Rectal smooth muscle tissue (tissue), 1 donor: ENCODE measurements around the gene PAAF1.

Source experiments
- H3K27ac ChIP-seq: one replicate; pipeline ENCODE4 v1.7.0; 2013; ENCODE audit warnings: low read depth, low read length, inconsistent platforms
- H3K27me3 ChIP-seq: one replicate; pipeline ENCODE4 v1.7.0; 2013; ENCODE audit warnings: low read length; ENCODE audit not compliant: control insufficient read depth, insufficient read depth
- H3K36me3 ChIP-seq: one replicate; pipeline ENCODE4 v1.7.0; 2013; ENCODE audit warnings: low read length; ENCODE audit not compliant: control insufficient read depth, insufficient read depth
- H3K4me1 ChIP-seq: one replicate; pipeline ENCODE4 v1.7.0; 2013; ENCODE audit warnings: low read length; ENCODE audit not compliant: control insufficient read depth, insufficient read depth
- H3K4me3 ChIP-seq: one replicate; pipeline ENCODE4 v1.7.0; 2013; ENCODE audit warnings: low read length
- H3K9ac ChIP-seq: one replicate; pipeline ENCODE4 v1.7.0; 2013; ENCODE audit warnings: low read length

The PAAF1 gene

DNA sequence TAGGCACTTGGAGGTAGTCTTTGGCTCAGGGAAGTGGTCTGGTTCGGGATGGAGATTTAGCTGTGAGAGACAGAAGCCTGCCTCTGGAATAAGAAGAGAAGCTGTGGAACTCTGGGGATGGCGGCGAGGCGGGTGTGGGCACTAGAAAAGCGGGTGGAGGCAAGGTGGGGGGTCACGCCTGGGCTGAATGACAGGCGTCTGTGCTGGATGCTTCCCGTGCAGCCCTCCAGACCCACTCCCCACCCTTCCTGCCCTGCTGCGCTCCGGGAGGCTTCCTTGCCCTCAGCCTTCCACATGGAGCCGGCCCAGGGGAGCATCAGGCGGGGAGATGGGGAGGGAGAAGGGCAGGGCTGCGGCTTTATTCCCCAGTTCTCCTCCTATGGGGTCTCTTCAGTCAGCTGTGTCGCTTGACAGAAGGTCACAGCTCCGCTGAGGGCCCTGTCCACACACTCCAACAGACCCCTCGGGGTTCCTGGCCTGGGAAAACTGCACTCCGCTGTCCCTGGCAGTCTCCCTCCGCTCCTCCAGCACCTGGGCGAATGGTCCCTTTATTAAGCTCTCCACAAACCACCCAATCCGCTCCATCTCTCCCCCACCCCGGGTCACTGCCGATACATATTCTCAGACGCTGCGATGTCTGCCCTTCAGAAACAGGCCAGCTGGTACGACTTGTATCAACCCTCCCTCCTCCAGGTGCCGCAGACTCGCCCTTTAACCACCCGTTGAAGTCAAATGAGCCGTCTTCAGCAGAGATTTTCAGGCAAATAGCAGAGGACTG lies 80.3 kb downstream of the PAAF1 start:
- no peak overlapping the region for H3K9ac ChIP-seq
- no peak overlapping the region for H3K27ac ChIP-seq
- no peak overlapping the region for H3K4me3 ChIP-seq
- peaks cover 2% of the 10 kb centered on the region for H3K27me3 ChIP-seq
- H3K36me3 ChIP-seq = no peaks in the 10 kb centered on the region
- H3K4me1 ChIP-seq = no peaks in the 10 kb centered on the region

DNA sequence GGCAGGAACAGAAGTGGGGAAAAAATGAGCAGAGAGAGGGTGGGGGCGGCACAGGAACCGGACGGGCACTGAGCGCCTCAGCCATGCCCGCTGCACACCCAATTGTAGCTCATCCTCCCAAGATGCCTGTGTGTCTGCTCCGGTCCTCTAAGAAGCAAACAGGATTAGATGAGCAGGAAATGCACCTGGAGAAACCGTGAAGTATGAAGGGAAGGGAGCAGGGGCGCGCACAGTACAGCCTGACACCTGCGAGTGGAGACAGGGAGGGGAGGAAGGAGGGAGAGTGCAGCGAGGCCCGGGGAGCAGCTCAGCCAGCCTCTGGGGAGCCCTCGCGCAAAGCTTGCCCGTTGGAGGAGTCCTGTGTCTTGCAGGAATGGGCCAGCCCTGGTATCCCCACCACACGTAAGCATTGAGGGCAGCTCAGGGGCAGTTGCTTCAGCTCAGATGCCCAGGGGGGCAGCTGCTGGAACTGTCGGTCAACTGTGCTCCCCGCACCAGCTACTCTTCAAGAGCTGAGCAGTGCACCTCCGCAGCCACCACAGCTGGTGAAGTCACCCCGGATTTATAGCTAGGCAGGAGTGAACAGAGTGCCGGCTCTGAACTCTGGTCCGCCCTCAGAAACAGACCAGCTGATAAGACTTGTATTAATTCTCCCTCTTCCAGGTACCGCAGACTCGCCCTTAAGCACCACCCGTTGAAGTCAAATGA lies 81.0 kb downstream of the PAAF1 start:
- no peaks in the 10 kb centered on the region for H3K36me3 ChIP-seq
- peaks cover 2% of the 10 kb centered on the region for H3K27me3 ChIP-seq
- H3K9ac ChIP-seq = no peak overlapping the region
- no peak overlapping the region for H3K27ac ChIP-seq
- H3K4me1 ChIP-seq = no peaks in the 10 kb centered on the region
- no peak overlapping the region for H3K4me3 ChIP-seq

DNA sequence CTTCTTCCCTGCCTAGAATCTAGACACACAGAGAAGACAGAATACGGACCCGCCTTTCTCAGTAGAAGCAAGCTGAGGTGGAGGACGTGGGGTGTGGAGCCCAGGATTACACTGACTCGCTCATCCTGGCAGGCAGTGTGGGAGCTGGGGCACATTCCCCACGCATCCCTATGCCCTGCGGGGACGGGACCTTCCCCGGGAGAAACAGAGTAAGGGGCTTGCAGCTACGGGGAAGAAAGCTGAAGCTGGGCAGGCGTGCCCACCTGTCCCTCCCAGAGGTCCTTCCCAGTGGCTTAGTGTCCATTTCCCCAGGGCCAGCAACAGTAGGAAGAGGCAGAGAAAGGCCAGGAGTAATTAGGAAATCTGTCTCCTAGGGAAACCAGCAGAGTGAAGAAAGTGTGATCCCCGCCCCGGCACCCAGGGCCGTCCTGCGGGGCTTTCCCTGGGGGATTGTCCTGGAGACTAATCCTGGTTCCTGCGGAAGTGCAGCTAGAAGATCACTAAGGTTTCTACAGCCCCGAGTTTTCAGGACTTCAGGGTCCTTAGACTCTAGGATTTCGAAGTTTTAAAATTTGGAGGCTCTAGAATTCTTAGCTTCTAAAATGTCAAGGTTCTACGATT lies 81.8 kb downstream of the PAAF1 start:
- Histone ChIP-seq H3K27ac (no peak overlapping the region), H3K36me3 (no peaks in the 10 kb centered on the region), H3K4me3 (no peak overlapping the region), H3K27me3 (peaks cover 2% of the 10 kb centered on the region), H3K4me1 (no peaks in the 10 kb centered on the region), H3K9ac (no peak overlapping the region)

DNA sequence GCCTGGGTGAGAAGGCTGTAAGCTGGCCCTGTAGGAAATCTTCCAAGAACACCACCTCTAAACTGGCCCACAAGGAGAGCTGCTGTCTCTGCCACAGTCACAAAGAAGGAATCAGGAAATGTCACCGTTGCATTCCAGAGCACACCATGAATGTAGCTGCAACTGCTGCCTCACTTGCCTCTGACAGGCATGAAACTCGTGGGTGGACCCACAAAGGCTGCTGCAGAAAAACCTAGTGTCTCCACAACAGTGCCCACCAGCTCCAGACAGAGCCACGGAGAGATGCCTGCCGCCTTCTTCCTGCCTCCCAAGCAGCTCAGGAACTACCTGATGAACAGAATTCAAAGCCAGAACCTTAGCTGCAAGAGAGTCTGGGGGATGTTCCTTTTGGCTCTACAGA lies 84.5 kb downstream of the PAAF1 start:
- no peak overlapping the region for H3K27ac ChIP-seq
- H3K4me3 ChIP-seq = no peak overlapping the region
- H3K9ac ChIP-seq = no peak overlapping the region
- H3K27me3 ChIP-seq = peaks cover 2% of the 10 kb centered on the region
- no peaks in the 10 kb centered on the region for H3K4me1 ChIP-seq
- no peaks in the 10 kb centered on the region for H3K36me3 ChIP-seq

DNA sequence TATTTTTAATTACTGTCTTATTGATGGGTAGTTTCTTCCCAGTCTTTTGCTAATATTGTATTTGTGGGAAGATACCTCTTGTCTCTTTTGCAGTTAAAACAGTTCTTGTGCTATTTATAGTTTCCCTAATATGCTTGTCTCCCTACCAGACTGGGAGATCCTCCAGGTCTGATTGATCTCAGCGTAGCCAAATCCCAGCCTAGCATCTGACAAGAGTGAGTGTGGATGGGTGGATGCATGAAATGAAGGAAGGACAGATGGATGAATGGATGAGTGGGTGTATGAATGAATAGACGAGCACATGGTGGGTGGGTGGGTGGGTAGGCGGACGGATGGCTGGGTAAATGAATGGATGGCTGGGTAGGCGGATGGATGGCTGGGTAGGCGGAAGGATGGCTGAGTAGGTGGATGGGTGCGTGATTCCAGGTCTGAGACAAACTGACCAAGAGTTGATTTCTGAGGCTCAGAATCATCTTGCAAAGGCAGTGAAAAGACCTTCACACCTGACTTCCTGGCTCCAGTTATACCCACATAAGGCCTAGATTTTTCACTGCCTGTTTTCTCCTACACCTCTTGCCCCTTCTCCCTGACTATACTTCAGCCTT lies 85.4 kb downstream of the PAAF1 start:
- Histone ChIP-seq H3K36me3 (no peaks in the 10 kb centered on the region), H3K4me3 (no peak overlapping the region), H3K27ac (no peak overlapping the region), H3K9ac (no peak overlapping the region), H3K4me1 (no peaks in the 10 kb centered on the region), H3K27me3 (peaks cover 2% of the 10 kb centered on the region)

DNA sequence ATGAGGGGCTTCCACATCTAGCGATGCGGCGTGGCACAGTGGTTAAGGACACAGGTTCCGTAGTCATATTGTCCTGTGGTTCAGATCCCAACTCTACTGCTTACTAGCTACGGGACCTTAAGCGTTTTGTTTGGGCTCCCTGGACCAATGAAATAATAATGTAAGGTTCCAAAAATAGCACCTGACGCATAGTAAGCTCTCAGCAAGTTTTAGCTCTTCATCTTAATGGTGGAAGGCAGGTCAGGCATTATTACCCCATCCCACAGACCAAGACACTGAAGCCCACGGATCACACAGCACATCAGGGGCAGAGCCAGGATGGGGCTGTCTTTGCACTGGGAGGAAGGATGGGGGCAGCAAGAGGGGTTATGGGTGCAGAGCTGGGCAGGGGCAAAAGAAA lies 87.1 kb downstream of the PAAF1 start:
- Histone ChIP-seq H3K4me1 (no peaks in the 10 kb centered on the region), H3K27ac (no peak overlapping the region), H3K9ac (no peak overlapping the region), H3K36me3 (no peaks in the 10 kb centered on the region), H3K4me3 (no peak overlapping the region), H3K27me3 (peaks cover 2% of the 10 kb centered on the region)

DNA sequence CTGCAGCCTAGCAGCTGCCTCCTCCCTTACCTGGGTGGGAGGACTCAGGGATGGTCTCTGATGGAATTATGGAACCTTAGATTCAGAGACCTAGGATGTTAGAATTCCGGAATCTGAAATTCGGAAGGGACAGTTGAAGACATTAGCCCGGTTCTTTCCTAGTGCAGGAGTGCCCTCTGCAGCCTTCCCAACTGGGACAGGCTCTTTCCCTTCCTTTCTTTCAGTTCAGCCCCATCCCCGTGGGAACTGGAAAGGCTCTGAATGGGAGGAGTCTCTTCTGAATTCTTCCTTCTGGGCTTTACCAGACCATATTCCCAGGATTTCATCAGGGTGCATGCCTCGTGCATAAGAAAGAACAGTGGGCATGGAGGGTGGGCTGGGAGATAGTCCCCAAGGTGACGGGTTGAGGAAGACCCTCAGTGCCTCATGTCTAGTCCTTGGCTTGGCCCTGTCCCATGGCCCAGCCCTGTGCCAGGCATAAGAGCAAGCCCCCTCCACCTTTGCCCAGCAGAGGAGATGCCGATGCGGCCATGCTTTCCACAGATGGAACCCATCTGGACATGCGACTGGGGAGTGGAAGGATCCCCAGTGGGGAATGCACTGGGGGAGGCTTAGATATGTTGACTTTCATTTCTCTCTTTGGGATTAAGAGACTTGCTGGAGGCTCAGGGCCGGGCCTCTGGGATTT lies 88.4 kb downstream of the PAAF1 start:
- Histone ChIP-seq H3K27ac (no peak overlapping the region), H3K27me3 (peaks cover 2% of the 10 kb centered on the region), H3K36me3 (no peaks in the 10 kb centered on the region), H3K4me1 (no peaks in the 10 kb centered on the region), H3K4me3 (no peak overlapping the region), H3K9ac (no peak overlapping the region)

DNA sequence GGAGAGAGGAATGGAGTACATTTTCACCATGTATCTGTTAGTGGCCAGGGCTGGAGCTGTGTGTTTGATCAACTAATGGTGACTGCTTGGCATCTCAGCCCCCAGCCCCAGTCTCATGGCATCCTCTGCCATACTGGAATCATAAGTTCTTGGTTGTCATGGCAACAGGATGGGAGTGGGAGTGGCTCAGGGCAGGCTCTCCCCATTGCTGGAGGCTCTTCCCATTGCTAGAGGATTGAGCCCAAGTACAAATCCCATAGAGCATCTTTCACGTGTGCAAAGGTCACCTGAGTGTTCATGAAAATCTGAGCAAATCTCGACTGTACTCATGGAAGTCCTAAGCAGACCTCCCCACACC lies 88.9 kb downstream of the PAAF1 start:
- no peaks in the 10 kb centered on the region for H3K4me1 ChIP-seq
- H3K36me3 ChIP-seq = no peaks in the 10 kb centered on the region
- peaks cover 2% of the 10 kb centered on the region for H3K27me3 ChIP-seq
- H3K27ac ChIP-seq = no peak overlapping the region
- no peak overlapping the region for H3K4me3 ChIP-seq
- no peak overlapping the region for H3K9ac ChIP-seq

DNA sequence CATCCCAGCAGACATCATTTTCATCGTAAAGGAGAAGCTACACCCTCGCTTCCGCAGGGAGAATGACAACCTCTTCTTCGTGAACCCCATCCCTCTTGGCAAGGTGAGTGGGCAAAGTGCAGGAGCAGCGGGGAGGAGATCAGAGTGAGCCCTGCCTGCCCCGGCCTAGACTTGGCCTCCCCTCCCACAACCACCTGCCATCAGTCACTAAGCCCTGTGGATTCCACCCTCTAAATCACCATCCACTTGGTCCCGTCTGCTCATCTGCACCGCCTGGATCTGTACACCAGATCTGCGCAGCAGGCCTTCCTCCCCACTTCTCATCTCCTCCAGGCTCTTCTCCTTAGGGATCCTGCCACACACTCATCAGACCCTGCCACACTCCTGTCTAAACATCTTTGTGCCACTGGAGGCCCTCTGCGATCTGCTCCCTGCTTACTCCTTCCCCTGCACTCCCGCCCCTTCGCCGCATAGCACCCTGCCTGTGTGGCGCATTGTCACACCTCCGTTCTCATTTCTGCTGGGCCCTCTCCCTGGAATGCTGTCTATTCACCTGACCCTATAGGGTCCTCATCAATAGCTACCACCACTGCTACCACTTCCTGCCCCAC lies 91.7 kb downstream of the PAAF1 start:
- H3K4me1 ChIP-seq = no peaks in the 10 kb centered on the region
- H3K27ac ChIP-seq = no peak overlapping the region
- no peaks in the 10 kb centered on the region for H3K27me3 ChIP-seq
- no peak overlapping the region for H3K4me3 ChIP-seq
- H3K9ac ChIP-seq = no peak overlapping the region
- H3K36me3 ChIP-seq = no peaks in the 10 kb centered on the region

DNA sequence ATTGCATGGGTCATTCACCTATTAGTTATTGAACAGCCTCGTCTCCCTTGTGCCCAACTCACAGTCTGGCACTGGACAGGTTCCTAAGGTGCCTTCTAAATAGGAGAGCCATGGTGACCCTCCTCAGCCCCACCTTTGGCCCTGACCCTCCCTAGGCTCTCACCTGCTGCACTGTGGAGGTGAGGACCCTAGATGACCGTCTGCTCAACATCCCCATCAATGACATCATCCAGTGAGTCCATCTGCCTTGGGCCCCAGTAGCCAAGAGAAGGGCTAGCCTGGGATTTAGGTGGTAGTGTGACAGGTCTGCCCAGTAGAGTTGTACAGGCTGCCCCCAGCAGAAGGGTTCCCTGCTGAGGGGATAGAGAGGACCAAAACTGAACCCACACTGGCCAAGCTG lies 92.3 kb downstream of the PAAF1 start:
- Histone ChIP-seq H3K9ac (no peak overlapping the region), H3K4me1 (no peaks in the 10 kb centered on the region), H3K27me3 (no peaks in the 10 kb centered on the region), H3K27ac (no peak overlapping the region), H3K4me3 (no peak overlapping the region), H3K36me3 (no peaks in the 10 kb centered on the region)

DNA sequence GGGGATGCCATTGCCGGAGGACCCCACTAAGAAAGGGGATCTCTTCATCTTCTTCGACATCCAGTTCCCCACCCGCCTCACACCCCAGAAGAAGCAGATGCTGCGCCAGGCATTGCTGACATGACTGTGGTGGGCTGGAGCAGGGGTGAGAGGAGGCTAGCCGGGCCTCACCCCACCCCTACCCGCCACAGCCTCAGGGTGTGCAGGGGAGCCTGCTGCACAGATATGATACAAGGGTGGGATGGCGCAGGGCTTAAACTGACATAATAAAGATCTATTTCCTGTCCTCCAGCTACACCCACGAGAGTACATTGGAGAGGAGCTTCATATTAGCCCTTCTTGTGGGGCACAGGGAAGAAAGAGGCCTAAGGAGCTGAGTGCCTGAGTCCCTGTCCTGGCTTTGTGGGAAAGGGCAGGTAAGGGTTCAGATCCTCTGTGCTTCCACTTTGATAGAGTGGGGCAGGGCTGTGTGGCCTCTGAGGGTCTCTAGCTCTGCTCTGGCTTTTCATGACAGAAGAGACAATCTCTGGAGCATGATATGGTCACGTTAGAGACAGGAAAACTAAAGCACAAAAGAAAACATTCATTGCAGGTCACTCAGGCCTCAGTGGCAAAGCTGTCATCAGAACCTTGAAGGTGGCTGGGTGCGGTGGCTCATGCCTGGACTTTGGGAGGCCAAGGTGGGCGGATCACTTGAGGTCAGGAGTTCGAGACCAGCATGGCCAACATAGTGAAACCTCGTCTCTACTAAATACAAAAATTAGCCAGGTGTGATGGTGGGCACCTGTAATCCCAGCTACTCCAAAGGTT lies 93.4 kb downstream of the PAAF1 start:
- Histone ChIP-seq H3K27me3 (no peaks in the 10 kb centered on the region), H3K36me3 (peaks cover 7% of the 10 kb centered on the region), H3K4me1 (no peaks in the 10 kb centered on the region), H3K4me3 (no peak overlapping the region), H3K9ac (no peak overlapping the region), H3K27ac (no peak overlapping the region)
